Measurements from ENCODE around the gene PLXDC1. TPM values are rescaled to one million over a fixed set of nuclear protein-coding genes. Genes with fewer than 3 reads are reported as not detected.

The PLXDC1 gene
- total RNA-seq, 1 donor from 2014 or later: 2.5 TPM

DNA sequence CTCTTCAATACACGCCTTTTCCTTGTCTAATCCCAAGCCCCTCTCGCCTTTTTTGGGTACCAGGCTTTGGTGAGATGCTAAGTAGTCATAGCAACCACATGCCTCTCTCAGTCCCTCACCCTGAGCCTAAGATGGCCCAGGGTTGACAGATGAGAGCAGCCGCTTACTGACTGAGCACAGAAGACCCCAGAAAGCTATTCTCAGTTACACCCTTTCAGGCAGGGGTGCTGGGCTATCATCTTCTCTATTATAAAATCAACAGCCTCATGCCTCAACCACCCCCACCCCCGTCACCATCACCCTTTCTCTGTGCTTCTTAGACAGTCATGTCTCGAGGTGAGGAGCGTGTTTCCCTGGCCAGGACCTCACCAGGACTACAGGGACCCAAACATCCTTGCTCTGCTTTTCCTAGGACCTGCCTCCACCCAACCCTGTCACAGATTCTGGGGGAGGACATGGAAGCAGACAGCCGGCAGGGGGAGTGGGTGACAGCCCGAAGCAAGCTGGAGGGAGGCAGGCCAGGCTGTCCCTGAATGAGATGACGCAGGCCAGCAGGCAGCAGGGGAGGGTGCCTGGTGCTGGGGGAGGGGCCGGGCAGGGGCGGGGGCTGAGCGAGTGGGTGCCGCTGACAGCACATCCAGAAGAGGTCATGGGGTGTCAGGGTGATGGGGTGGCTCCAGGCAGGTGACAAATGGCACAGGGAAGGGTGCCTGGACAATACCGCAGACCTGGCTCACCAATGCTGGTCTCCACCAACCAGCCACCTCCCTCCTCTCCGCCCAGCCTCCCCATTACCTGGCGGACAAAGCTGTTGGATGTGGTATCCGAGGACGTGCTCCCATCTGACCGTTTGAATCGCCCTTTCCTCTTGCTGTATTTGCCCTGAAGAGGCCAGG, 42.9 kb upstream of the PLXDC1 start:
- Mint-ChIP-seq H3K27ac (no peak overlapping the region), H3K9me3 (no peaks in the 10 kb centered on the region), H3K4me3 (peak overlapping the region; percentile 54), H3K27me3 (ENCODE audit: insufficient read depth, low read depth) (peaks cover 10% of the 10 kb centered on the region), H3K36me3 (peaks cover 4% of the 10 kb centered on the region), H3K4me1 (peaks cover 21% of the 10 kb centered on the region)
- TF ChIP-seq EZH2phosphoT487 (IDR thresholded peaks at IDR 0.05): no peak
- TF ChIP-seq EZH2 (IDR thresholded peaks at IDR 0.05): no peak
- peak; percentile 62 for TF ChIP-seq CTCF (IDR thresholded peaks at IDR 0.05)
- H3K27me3 ChIP-seq: no peaks in the 10 kb centered on the region
- H3K27ac ChIP-seq: no peak overlapping the region
- H4K20me1 ChIP-seq (ENCODE audit: low read depth): peaks cover 26% of the 10 kb centered on the region
- peaks cover 32% of the 10 kb centered on the region for H3K79me2 ChIP-seq (ENCODE audit: low read depth)
- peaks cover 26% of the 10 kb centered on the region for H3F3A ChIP-seq (ENCODE audit: low read depth)
- H3K4me3 ChIP-seq: peak overlapping the region; percentile 63
- no peaks in the 10 kb centered on the region for H3K9me3 ChIP-seq (ENCODE audit: low read depth)
- H3K9ac ChIP-seq: no peak overlapping the region
- H3K36me3 ChIP-seq: no peaks in the 10 kb centered on the region
- H3K4me2 ChIP-seq: peak overlapping the region; percentile 98
- peak; percentile 81 for DNase-seq (ENCODE audit: low spot score)
- H3K4me1 ChIP-seq: peaks cover 30% of the 10 kb centered on the region
- H2AFZ ChIP-seq (replicated peaks): no peak overlapping the region

DNA sequence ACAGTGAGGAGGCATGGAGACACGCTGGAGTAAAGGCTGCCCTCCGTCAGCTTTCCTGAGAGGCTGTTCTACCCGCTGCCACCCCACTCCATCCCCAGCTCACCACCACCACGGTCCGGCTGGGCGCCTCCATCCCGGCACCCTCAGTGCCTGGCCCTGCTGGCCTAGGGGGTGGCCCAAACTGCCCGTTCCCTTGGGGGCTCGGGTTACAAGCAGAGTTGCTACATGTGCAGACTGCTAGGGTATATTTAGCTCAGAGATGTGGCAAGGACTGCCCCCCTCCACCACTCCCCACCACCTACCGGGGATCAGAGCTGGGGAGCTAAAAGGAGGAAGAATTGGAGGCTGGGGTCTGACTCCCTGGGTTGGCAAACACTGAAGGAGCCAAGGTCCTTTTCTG, 41.9 kb upstream of the PLXDC1 start:
- H3K27ac ChIP-seq: no peak overlapping the region
- no peaks in the 10 kb centered on the region for H3K36me3 ChIP-seq
- TF ChIP-seq EZH2phosphoT487 (IDR thresholded peaks at IDR 0.05): no peak
- TF ChIP-seq CTCF (IDR thresholded peaks at IDR 0.05): no peak
- no peak for TF ChIP-seq EZH2 (IDR thresholded peaks at IDR 0.05)
- H2AFZ ChIP-seq (replicated peaks): no peak overlapping the region
- H3K27ac Mint-ChIP-seq: no peak overlapping the region
- H3K4me3 Mint-ChIP-seq: no peak overlapping the region
- no peak for DNase-seq (ENCODE audit: low spot score)
- peaks cover 26% of the 10 kb centered on the region for H4K20me1 ChIP-seq (ENCODE audit: low read depth)
- peaks cover 4% of the 10 kb centered on the region for H3K36me3 Mint-ChIP-seq
- peaks cover 17% of the 10 kb centered on the region for H3F3A ChIP-seq (ENCODE audit: low read depth)
- H3K9ac ChIP-seq: no peak overlapping the region
- H3K4me1 ChIP-seq: peaks cover 29% of the 10 kb centered on the region
- H3K9me3 Mint-ChIP-seq: no peaks in the 10 kb centered on the region
- H3K4me1 Mint-ChIP-seq: peaks cover 16% of the 10 kb centered on the region
- no peak overlapping the region for H3K4me3 ChIP-seq
- no peaks in the 10 kb centered on the region for H3K27me3 ChIP-seq
- H3K4me2 ChIP-seq: no peak overlapping the region
- no peaks in the 10 kb centered on the region for H3K9me3 ChIP-seq (ENCODE audit: low read depth)
- H3K79me2 ChIP-seq (ENCODE audit: low read depth): peaks cover 32% of the 10 kb centered on the region
- H3K27me3 Mint-ChIP-seq (ENCODE audit: insufficient read depth, low read depth): peaks cover 10% of the 10 kb centered on the region

GRCh38 chr17:39192901-39193300, 41.5 kb upstream of the PLXDC1 start:
- H3K27ac Mint-ChIP-seq: no peak overlapping the region
- H3K9ac ChIP-seq: no peak overlapping the region
- peaks cover 12% of the 10 kb centered on the region for H3K4me1 Mint-ChIP-seq
- no peak overlapping the region for H3K27ac ChIP-seq
- H3K79me2 ChIP-seq (ENCODE audit: low read depth): peaks cover 32% of the 10 kb centered on the region
- H4K20me1 ChIP-seq (ENCODE audit: low read depth): peaks cover 26% of the 10 kb centered on the region
- no peak overlapping the region for H2AFZ ChIP-seq (replicated peaks)
- H3K27me3 ChIP-seq: no peaks in the 10 kb centered on the region
- no peak overlapping the region for H3K4me3 ChIP-seq
- no peak overlapping the region for H3K4me3 Mint-ChIP-seq
- H3K4me2 ChIP-seq: no peak overlapping the region
- TF ChIP-seq EZH2 (IDR thresholded peaks at IDR 0.05) (no peak), EZH2phosphoT487 (IDR thresholded peaks at IDR 0.05) (no peak), CTCF (IDR thresholded peaks at IDR 0.05) (no peak)
- H3F3A ChIP-seq (ENCODE audit: low read depth): peaks cover 13% of the 10 kb centered on the region
- H3K9me3 Mint-ChIP-seq: no peaks in the 10 kb centered on the region
- peaks cover 4% of the 10 kb centered on the region for H3K36me3 Mint-ChIP-seq
- DNase-seq (ENCODE audit: low spot score): no peak
- no peaks in the 10 kb centered on the region for H3K9me3 ChIP-seq (ENCODE audit: low read depth)
- H3K36me3 ChIP-seq: no peaks in the 10 kb centered on the region
- H3K4me1 ChIP-seq: peaks cover 25% of the 10 kb centered on the region
- H3K27me3 Mint-ChIP-seq (ENCODE audit: insufficient read depth, low read depth): peaks cover 10% of the 10 kb centered on the region

Measured in neural progenitor cell (in vitro differentiated cells).